BE2C (cell line): ENCODE data around the gene DLG2.
A peak's percentile ranks its signal among the peaks of the same experiment; 100 is the strongest.

ENCODE experiments used
- DNase-seq: peaks from one replicate; pipeline ENCODE4 v3.0.0-alpha.2; 2020
- H3K27me3 ChIP-seq: fragments of 250-450 bp; sonication (Bioruptor Pico); 2 replicates; pipeline ENCODE4 v1.5.1; 2020; ENCODE audit warnings: mild to moderate bottlenecking
- H3K36me3 ChIP-seq: fragments of 250-450 bp; sonication (Bioruptor Pico); 2 replicates; pipeline ENCODE4 v1.5.1; 2020; ENCODE audit warnings: mild to moderate bottlenecking
- H3K4me1 ChIP-seq: fragments of 250-450 bp; sonication (Bioruptor Pico); 2 replicates; pipeline ENCODE4 v1.5.1; 2020
- H3K4me3 ChIP-seq: 2 replicates; pipeline ENCODE4 v1.5.1; 2011; ENCODE audit warnings: low read depth, low read length
- H3K9me3 ChIP-seq: fragments of 250-450 bp; sonication (Bioruptor Pico); 2 replicates; pipeline ENCODE4 v1.5.1; 2020
- CTCF ChIP-seq: IDR thresholded peaks from 2 replicates; pipeline ENCODE4 v1.5.1; 2012; ENCODE audit warnings: mild to moderate bottlenecking, low read depth, low read length

The DLG2 gene

DNA sequence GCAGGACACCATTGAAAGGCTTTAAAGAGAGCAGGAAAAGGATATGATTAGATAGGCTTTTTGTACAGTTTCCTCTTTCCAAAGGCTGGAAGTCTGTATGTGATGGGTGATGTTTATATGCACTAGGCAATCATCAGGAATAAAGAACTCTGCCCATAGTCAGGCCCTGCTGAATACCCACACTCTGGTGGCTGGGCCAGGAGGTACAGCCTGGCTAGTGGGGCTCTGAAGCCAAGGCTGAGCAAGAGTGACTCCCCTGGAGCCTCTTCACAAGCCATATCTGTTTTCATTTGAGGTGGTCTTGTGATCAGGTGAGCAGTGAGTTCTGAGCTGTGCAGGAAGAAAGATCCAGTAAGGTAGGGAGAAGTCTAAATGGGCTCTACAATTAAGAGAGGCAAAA is 1801.1 kb downstream of the DLG2 start:
- Histone ChIP-seq H3K4me1 (no peaks in the 10 kb centered on the region), H3K9me3 (no peaks in the 10 kb centered on the region), H3K27me3 (no peaks in the 10 kb centered on the region), H3K36me3 (no peaks in the 10 kb centered on the region), H3K4me3 (no peak overlapping the region)
- no peak for TF ChIP-seq CTCF
- DNase-seq = no peak

GRCh38 chr11:83823461-83824025 is 1803.6 kb downstream of the DLG2 start:
- H3K36me3 ChIP-seq = no peaks in the 10 kb centered on the region
- H3K9me3 ChIP-seq = no peaks in the 10 kb centered on the region
- H3K27me3 ChIP-seq = no peaks in the 10 kb centered on the region
- H3K4me3 ChIP-seq = no peak overlapping the region
- TF ChIP-seq CTCF = no peak
- no peaks in the 10 kb centered on the region for H3K4me1 ChIP-seq
- DNase-seq = no peak

DNA sequence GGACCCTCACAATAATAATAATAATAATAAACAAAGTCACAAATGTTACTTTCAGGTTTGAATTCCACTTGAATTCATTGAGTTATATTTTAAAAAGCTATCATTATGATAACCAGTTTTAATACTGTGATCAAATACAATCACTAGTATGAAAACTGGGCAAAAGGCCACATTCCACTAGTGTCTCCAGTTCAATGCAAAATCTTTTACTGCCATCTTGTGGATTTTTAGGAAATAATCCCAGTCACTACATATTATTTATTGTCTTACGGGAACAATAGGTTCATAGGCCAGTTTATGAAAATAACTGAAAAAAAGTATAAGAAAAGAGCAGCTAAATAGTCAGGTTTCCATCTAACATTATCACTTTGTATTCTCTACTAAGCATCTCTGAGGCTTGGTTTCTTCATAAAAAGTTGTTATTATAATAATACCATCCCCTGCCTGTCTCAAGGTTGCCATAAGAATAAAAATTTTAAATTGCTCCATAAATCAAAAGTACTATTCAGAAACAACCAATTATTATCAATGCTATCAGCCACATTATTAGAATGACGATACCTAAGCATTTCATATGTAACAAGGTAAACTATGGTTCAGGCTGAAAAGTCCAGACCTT is 1807.1 kb downstream of the DLG2 start:
- Histone ChIP-seq H3K4me3 (no peak overlapping the region), H3K4me1 (peaks cover 6% of the 10 kb centered on the region; the same call in 1 of the 2 replicates), H3K27me3 (no peaks in the 10 kb centered on the region), H3K36me3 (no peaks in the 10 kb centered on the region), H3K9me3 (no peaks in the 10 kb centered on the region)
- DNase-seq = no peak
- TF ChIP-seq CTCF = peak; percentile 64

DNA sequence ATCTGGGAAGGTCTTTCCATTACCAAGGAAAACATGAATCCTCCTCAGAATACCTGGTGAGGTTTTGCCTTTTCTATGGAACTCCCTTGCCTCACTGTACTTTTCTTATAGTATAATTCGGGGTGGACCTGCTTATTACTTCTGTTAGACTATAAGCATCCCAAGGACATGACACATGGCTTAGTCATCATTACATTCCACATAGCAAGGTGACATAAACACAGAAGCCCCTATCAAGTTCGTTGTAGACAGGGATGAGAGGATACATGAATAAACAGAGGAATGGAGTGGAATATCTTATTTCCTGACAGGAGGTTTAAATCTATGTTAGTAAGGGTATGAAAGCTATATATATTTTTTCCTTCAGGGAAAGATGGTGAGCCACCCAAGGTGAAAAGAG is 1808.8 kb downstream of the DLG2 start:
- DNase-seq = no peak
- no peaks in the 10 kb centered on the region for H3K27me3 ChIP-seq
- TF ChIP-seq CTCF = no peak
- H3K4me3 ChIP-seq = no peak overlapping the region
- H3K9me3 ChIP-seq = no peaks in the 10 kb centered on the region
- H3K36me3 ChIP-seq = no peaks in the 10 kb centered on the region
- peaks cover 6% of the 10 kb centered on the region; the same call in 1 of the 2 replicates for H3K4me1 ChIP-seq

DNA sequence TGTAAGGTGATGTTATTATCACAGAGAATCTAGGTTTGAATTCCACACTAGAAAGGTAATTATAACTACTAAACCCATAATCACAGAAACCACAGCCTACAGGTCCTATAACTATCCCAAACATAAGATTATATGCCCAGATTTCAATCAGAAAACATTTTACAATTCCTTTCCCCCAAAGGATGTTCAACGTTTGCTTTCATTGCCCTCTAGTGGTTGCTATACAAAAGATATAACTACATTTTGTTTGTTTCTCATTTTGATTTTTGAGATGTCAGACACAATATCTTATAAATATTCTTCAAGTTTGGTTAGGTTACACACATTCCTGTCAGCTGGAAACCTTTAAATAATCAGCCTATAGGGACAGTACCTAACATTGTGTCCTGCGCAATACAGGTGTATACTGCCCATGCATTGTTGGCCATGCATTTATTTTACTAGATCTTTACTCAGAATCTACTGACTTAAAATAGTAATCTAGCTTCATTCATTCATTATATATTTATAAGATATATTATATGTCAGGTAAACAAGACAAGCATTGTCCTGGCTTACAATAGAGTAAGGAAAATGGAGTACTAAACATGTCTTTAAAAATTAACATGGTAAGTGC is 1810.5 kb downstream of the DLG2 start:
- Histone ChIP-seq H3K9me3 (no peaks in the 10 kb centered on the region), H3K27me3 (no peaks in the 10 kb centered on the region), H3K4me1 (peaks cover 6% of the 10 kb centered on the region; the same call in 1 of the 2 replicates), H3K36me3 (no peaks in the 10 kb centered on the region), H3K4me3 (no peak overlapping the region)
- peak; percentile 67 for TF ChIP-seq CTCF
- DNase-seq = no peak

- TF ChIP-seq CTCF = no peak
- peak; percentile 23 for DNase-seq
- Histone ChIP-seq H3K4me1 (peaks cover 6% of the 10 kb centered on the region; the same call in 1 of the 2 replicates), H3K27me3 (no peaks in the 10 kb centered on the region), H3K4me3 (no peak overlapping the region), H3K36me3 (no peaks in the 10 kb centered on the region), H3K9me3 (no peaks in the 10 kb centered on the region)
These were observed 1811.4 kb downstream of the DLG2 start for GRCh38 chr11:83815736-83816135.
